Endometrial microvascular endothelial cells (primary cell): ENCODE results near the gene PSG5. TPM values are rescaled to one million over a fixed set of nuclear protein-coding genes. Genes with fewer than 3 reads are reported as not detected.
"Not testable (repeated sequence)": the region's sequence is repeated elsewhere in the genome, so short reads cannot be mapped to it uniquely, and the experiment has no call there.

Source experiments
- in situ Hi-C: cut with HindIII; loops from 2 replicates; pipeline ENCODE4 v1.10.0; 2017; ENCODE audit warnings: low sequenced_read_pairs, low pct_unique_long_range_greater_than_20kb; ENCODE audit errors: inconsistent ontology term
- total RNA-seq: library from RNA; depleted of rRNA; stranded (reverse); fragments of >200 nt; gene quantifications from one replicate; pipeline ENCODE4 v1.2.3, GENCODE V29; 2015; ENCODE audit errors: inconsistent ontology term

PSG5 gene
- total RNA-seq, 1 donor from 2014 or later = 1.4 TPM

DNA sequence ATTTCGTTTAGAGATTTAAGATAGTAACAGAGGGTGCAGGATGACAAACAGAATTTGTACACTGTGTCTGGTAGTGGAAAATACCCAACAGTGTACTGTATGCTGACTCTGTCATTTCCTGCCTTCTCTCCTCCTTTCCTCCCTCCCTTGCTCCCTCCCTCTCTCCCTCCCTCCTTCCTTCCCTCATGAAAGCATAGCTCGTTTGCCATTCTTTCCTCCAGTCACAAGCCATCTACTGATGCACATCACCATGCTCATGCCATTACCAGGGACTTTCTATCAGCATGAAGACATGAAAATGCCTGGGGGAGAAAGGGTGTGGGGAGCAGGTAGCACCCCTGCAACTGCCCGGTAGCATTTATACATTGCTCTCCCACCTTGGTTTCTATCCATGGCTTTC, 66.8 kb downstream of the PSG5 start:
- in situ Hi-C loops = not testable (repeated sequence)

Other genes starting within 250 kb of the PSG5 start
- gene PSG7, start 249.3 kb downstream of the PSG5 start, total RNA-seq = not detected
- gene PSG11, start 160.1 kb downstream of the PSG5 start, total RNA-seq = not detected
- not detected for gene PSG2, start 103.8 kb downstream of the PSG5 start, total RNA-seq
- 15.1 TPM for gene PSG4, start 19.1 kb upstream of the PSG5 start, total RNA-seq
- 5.5 TPM for gene PSG9, start 83.0 kb upstream of the PSG5 start, total RNA-seq
- gene CD177, start 167.2 kb upstream of the PSG5 start, total RNA-seq = 0.46 TPM
- gene TEX101, start 228.4 kb upstream of the PSG5 start, total RNA-seq = not detected